Left lung (tissue), 10 donors: ENCODE results near the gene ZBTB12. TPM values are rescaled to one million over a fixed set of nuclear protein-coding genes. Genes with fewer than 3 reads are reported as not detected.

Experiments used
- ATAC-seq: fragments of 200-7000 bp; cut with Tn5 transposase; one replicate; pipeline ENCODE4 v1.9.1; 2020; ENCODE audit warnings: moderate library complexity
- DNase-seq, 4 donors: peaks; one replicate each; pipeline ENCODE4 v3.0.0-alpha.2; 2013 to 2020
- H3K27ac ChIP-seq, 2 donors: fragments of 200-600 bp; sonication (generic) in 1 of 2; one replicate each; pipeline versions ENCODE4 v1.5.0 to v1.8.0; 2020 to 2021
- H3K27me3 ChIP-seq, 2 donors: fragments of 200-600 bp; sonication (generic) in 1 of 2; one replicate each; pipeline versions ENCODE4 v1.5.0 to v1.8.0; 2020 to 2021
- H3K36me3 ChIP-seq, 2 donors: fragments of 200-600 bp; sonication (generic) in 1 of 2; one replicate each; pipeline versions ENCODE4 v1.5.0 to v1.8.0; 2020 to 2021
- H3K4me1 ChIP-seq, 2 donors: fragments of 200-600 bp; one replicate each; pipeline ENCODE4 v1.8.0; 2021
- H3K4me3 ChIP-seq, 2 donors: fragments of 200-600 bp; sonication (generic) in 1 of 2; one replicate each; pipeline versions ENCODE4 v1.5.0 to v1.8.0; 2020 to 2021; ENCODE audit warnings: mild to moderate bottlenecking in 1 of 2
- H3K9me3 ChIP-seq, 2 donors: fragments of 200-600 bp; sonication (generic) in 1 of 2; one replicate each; pipeline versions ENCODE4 v1.5.0 to v1.8.0; 2020 to 2021
- intact Hi-C, 2 donors: fragments of 100-400 bp; cut with DNase I; formaldehyde crosslinking; loops; one replicate each; pipeline versions ENCODE4 v1.11.2 to v1.14.2; 2022
- polyA plus RNA-seq, 6 donors: library from polyadenylated mRNA; unstranded; fragments of 120-200 nt; gene quantifications; one replicate each; pipeline ENCODE4 v1.2.1, GENCODE V29; 2013; ENCODE audit not compliant: insufficient read length in 6 of 6
- total RNA-seq, 2 donors: library from RNA; stranded (reverse); fragmentation: NEBNext Ultra II Directional; extraction: Animal tissue kit (Norgen Biotek cat#: 25700); gene quantifications; one replicate each; pipeline ENCODE4 v1.2.1, GENCODE V29; 2021
- TF ChIP-seq, protein P1 (sequence below), 2 donors: fragments of 200-600 bp; sonication (generic) in 1 of 2; IDR thresholded peaks; one replicate each; pipeline versions ENCODE4 v1.5.0 to v1.8.0; 2021; ENCODE audit warnings: antibody characterized with exemption in 2 of 2
- donor health status: DM: no; HTN: yes; CAD: no.
- donor health status: DM: no; HTN: no; CAD: no.

The ZBTB12 gene
- total and polyA plus RNA-seq, 8 donors, result 4.8 to 23.4 (median 21.8) TPM

DNA sequence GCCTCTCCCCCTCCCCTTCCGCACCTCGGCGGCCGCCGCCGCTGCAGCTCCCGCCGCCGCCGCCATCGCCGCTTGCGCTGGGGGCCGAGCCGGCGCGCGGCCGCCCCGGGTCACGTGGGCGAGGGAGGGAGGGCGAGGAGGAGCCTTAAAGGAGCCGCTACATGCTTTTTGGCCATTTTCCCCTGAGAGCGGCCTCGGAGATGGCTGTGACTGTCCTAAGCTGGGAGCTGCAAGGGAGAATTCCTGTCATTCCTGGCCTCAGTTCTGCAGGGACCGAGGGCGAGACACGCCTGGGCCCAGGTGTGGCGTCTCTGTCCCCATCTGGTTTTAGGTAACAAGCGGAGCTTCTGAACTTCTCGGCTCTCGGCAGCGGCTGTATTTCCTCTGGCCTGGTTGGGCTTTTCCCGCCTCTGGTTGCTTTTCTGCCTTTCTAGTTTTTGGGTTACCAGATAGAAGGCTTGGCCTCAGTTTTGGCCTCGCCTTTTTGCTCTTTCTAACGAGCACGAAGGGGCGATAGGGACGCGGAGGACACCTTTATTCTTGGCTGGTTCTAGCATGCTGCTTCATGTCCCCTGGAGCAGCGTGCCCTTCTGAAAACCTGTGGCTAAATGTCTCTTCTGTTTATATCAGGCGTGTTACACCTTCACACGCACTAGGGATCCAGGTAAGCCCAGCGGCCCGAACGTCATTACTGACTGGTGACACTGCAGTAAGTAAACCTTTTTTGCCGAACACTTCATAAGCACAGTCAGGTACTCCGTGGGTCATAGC, 4.1 kb downstream of the ZBTB12 start, which contains the start of gene EHMT2:
EHMT2 (minus strand) TSS at position 87 of the 771 bp plus-strand sequence; CDS start at position 66, 21 bp downstream.
- TF ChIP-seq, protein P1, sequence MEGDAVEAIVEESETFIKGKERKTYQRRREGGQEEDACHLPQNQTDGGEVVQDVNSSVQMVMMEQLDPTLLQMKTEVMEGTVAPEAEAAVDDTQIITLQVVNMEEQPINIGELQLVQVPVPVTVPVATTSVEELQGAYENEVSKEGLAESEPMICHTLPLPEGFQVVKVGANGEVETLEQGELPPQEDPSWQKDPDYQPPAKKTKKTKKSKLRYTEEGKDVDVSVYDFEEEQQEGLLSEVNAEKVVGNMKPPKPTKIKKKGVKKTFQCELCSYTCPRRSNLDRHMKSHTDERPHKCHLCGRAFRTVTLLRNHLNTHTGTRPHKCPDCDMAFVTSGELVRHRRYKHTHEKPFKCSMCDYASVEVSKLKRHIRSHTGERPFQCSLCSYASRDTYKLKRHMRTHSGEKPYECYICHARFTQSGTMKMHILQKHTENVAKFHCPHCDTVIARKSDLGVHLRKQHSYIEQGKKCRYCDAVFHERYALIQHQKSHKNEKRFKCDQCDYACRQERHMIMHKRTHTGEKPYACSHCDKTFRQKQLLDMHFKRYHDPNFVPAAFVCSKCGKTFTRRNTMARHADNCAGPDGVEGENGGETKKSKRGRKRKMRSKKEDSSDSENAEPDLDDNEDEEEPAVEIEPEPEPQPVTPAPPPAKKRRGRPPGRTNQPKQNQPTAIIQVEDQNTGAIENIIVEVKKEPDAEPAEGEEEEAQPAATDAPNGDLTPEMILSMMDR (IDR thresholded peaks at IDR 0.05), result no peak
- peak; percentile 85 to 97 (median 88) for DNase-seq
- Histone ChIP-seq H3K4me3 (peak within 1 kb of the TSS; percentile 71 to 93), H3K36me3 (peaks cover 0 to 29% of the 10 kb centered on the region in 2 donors), H3K27me3 (no peaks in the 10 kb centered on the region), H3K4me1 (peaks cover 19 to 45% of the 10 kb centered on the region in 2 donors), H3K9me3 (no peaks in the 10 kb centered on the region), H3K27ac (peak within 1 kb of the TSS; percentile 75 to 81)
- intact Hi-C loops, result no loop called here
- ATAC-seq, result peak; percentile 70

DNA sequence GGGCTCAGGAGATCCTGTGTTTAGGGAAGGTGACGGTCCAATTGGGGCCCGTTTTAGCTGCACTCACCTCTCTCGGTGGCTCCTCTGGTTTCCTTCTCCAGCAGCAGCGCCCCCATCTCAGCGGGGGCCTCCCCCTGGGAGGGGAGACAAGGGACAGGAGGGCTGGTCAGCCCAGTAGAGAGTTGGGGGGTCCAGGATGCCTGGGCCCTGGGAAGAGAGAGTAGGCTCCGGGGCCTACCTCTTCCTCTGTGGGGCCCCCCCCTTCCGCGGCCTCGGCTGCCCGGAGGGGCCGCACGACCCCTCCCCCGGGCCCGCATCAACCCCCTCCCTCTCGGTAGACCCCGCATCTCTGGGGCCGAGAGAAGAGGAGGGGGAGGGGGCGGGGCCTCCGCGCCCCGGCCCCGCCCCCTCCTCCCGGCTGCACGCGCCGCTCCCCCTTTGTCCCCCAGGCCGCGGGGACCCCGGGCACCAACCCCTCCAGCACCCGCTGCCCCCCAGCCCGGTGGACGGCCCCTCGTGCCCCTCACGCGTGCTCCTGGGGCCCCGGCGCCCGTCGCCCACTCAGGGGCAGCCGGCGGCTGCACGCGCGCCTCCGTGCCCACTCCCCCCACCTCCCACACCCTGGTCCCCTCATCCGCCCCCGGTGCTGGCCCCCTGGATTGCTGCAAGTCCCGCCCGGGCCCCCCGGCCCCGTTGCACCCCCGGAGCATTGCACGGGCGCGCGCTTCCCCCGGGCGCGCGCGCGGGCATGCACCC, 4.9 kb downstream of the ZBTB12 start:
- Histone ChIP-seq H3K27me3 (no peaks in the 10 kb centered on the region), H3K36me3 (peaks cover 0 to 36% of the 10 kb centered on the region in 2 donors), H3K9me3 (no peaks in the 10 kb centered on the region), H3K4me1 (peaks cover 15 to 39% of the 10 kb centered on the region in 2 donors), H3K4me3 (peak overlapping the region; percentile 71 to 93), H3K27ac (peak overlapping the region; percentile 33 to 66)
- no peak for DNase-seq
- no peak for ATAC-seq
- intact Hi-C loops, result no loop called here
- TF ChIP-seq, protein P1 (IDR thresholded peaks at IDR 0.05), result no peak

DNA sequence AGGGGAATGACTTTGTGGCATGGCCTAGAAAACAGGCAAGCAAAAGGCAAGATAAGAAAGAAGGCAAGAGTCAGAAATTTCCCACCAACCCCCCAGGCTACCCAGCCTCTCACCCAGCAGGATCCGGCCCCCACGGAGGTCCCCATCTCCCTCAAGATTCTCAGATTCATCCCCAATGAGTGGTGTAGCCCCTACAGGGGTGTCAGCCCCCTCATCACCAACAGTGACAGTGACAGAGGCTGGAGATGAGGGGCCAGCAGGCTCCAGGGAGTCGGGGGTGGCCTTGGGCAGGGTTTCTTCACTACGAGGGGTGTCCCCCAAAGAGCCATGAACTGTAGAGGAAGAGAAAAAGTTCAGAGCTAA, 5.4 kb downstream of the ZBTB12 start:
- TF ChIP-seq, protein P1 (IDR thresholded peaks at IDR 0.05), result no peak
- peak overlapping the region; percentile 71 to 93 for H3K4me3 ChIP-seq
- intact Hi-C loops, result no loop called here

DNA sequence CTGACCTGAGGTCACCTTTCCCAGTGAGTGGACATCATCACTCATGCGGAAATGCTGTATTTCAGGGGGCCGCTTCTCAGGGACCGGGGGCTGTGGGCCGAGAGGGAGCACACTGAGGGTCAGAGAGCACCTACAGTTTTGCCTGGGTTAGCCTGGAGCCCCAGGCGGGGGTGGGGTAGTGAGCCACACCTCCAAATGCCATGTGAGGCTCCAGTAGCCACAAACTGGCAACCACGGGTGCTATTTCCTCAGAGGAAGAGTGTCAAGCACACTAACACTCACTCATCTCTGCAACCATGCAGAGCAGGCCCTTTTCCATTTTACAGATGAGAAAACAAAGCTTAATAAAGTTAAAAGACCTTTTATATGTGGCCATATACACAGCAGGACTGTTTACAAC, 9.1 kb downstream of the ZBTB12 start:
- intact Hi-C loops, result no loop called here
- Histone ChIP-seq H3K36me3 (peaks cover 0 to 76% of the 10 kb centered on the region in 2 donors), H3K27ac (no peak overlapping the region), H3K27me3 (no peaks in the 10 kb centered on the region), H3K4me3 (no peak overlapping the region), H3K9me3 (no peaks in the 10 kb centered on the region), H3K4me1 (peaks cover 5 to 10% of the 10 kb centered on the region in 2 donors)
- no peak for ATAC-seq
- no peak for DNase-seq
- TF ChIP-seq, protein P1 (IDR thresholded peaks at IDR 0.05), result no peak

More for the DNA sequence above, 5.4 kb downstream of the ZBTB12 start:
- DNase-seq (no peak), ATAC-seq (no peak)
- H3K27me3 ChIP-seq, result no peaks in the 10 kb centered on the region
- peak overlapping the region in 1 of 2 donors; percentile 66 for H3K27ac ChIP-seq
- no peaks in the 10 kb centered on the region for H3K9me3 ChIP-seq
- peaks cover 0 to 42% of the 10 kb centered on the region in 2 donors for H3K36me3 ChIP-seq
- H3K4me1 ChIP-seq, result peaks cover 15 to 39% of the 10 kb centered on the region in 2 donors
